B cell (primary cell): ENCODE data around the gene GRB14. TPM values are rescaled to one million over a fixed set of nuclear protein-coding genes. Genes with fewer than 3 reads are reported as not detected.

ENCODE experiments used
- ATAC-seq: fragments of 200-7000 bp; cut with Tn5 transposase; one replicate; pipeline ENCODE4 v1.10.0; 2021; ENCODE audit warnings: low read depth, mild to moderate bottlenecking, moderate number of reproducible peaks, moderate library complexity
- CTCF ChIA-PET: fragments of 350-600 bp; sonication (Branson Sonifier 250); formaldehyde crosslinking; loops from one replicate; lab custom pipeline; 2021; ENCODE audit warnings: antibody characterized with exemption, inconsistent platforms; lab: Charles Lee
- POLR2A ChIA-PET: fragments of 350-600 bp; sonication (Branson Sonifier 250); formaldehyde crosslinking; loops from one replicate; lab custom pipeline; 2021; ENCODE audit warnings: antibody characterized with exemption; lab: Charles Lee
- DNase-seq: peaks from one replicate; pipeline ENCODE4 v3.0.0; 2013
- H2AFZ ChIP-seq: 2 replicates; pipeline ENCODE4 v1.6.1; 2012; ENCODE audit warnings: mild to moderate bottlenecking, low read depth, low read length; ENCODE audit not compliant: insufficient read depth, poor library complexity, severe bottlenecking
- H3K27ac ChIP-seq, 2 donors: 1 replicate in 1 of 2; 2 replicates in 1 of 2; pipeline ENCODE4 v1.5.1; 2012 to 2013; ENCODE audit warnings: low read length in 2 of 2, mild to moderate bottlenecking in 2 of 2, moderate library complexity in 1 of 2
- H3K27me3 ChIP-seq, 4 experiments: fragments of 200-600 bp in 1 of 4; sonication (generic) in 1 of 4; replicated peaks in 1 of 4; 1 replicate in 2 of 4; 2 replicates in 2 of 4; pipeline versions ENCODE4 v1.6.1 to v1.7.0; 2013 to 2016; ENCODE audit warnings: low read length in 3 of 4, mild to moderate bottlenecking in 2 of 4, mixed read lengths in 1 of 4, moderate library complexity in 1 of 4; ENCODE audit not compliant: insufficient read depth in 4 of 4, control insufficient read depth in 3 of 4; ENCODE audit errors: control extremely low read depth in 1 of 4
- H3K36me3 ChIP-seq, 2 experiments: replicated peaks in 1 of 2; 1 replicate in 1 of 2; 2 replicates in 1 of 2; pipeline versions ENCODE4 v1.6.1 to v1.7.1; 2013; ENCODE audit warnings: low read length in 1 of 2; ENCODE audit not compliant: insufficient read depth in 2 of 2, control insufficient read depth in 1 of 2; ENCODE audit errors: control extremely low read depth in 1 of 2, extremely low read depth in 1 of 2
- H3K4me1 ChIP-seq, 2 donors: fragments of 200-600 bp in 1 of 2; sonication (generic) in 1 of 2; 1 replicate in 1 of 2; 2 replicates in 1 of 2; pipeline versions ENCODE4 v1.5.1 to v1.6.1; 2013 to 2017; ENCODE audit warnings: low read length in 2 of 2; ENCODE audit not compliant: control insufficient read depth in 2 of 2, insufficient read depth in 2 of 2
- H3K4me2 ChIP-seq: replicated peaks from 2 replicates; pipeline ENCODE3; 2012; ENCODE audit warnings: mild to moderate bottlenecking, low read depth, low read length; ENCODE audit not compliant: poor library complexity, severe bottlenecking
- H3K4me3 ChIP-seq, 5 experiments: fragments of 200-600 bp in 1 of 5; sonication (generic) in 1 of 5; 1 replicate in 3 of 5; 2 replicates in 2 of 5; pipeline versions ENCODE4 v1.5.1 to v1.7.0; 2011 to 2016; ENCODE audit warnings: low read length in 4 of 5, mild to moderate bottlenecking in 4 of 5, low read depth in 2 of 5, control low read depth in 1 of 5, moderate library complexity in 1 of 5; ENCODE audit not compliant: insufficient read depth in 1 of 5; ENCODE audit errors: control extremely low read depth in 1 of 5, extremely low read depth in 1 of 5
- H3K79me2 ChIP-seq: fragments of 200-600 bp; sonication (generic); one replicate; pipeline ENCODE4 v1.6.0; 2016; ENCODE audit warnings: low read length; ENCODE audit not compliant: control insufficient read depth, insufficient read depth
- H3K9ac ChIP-seq: fragments of 200-600 bp; sonication (generic); 2 replicates; pipeline ENCODE4 v1.6.1; 2017; ENCODE audit warnings: mild to moderate bottlenecking, low read length, moderate library complexity
- H3K9me3 ChIP-seq, 3 donors: one replicate each; pipeline versions ENCODE4 v1.6.1 to v1.7.1; 2013; ENCODE audit warnings: low read length in 2 of 3; ENCODE audit not compliant: control insufficient read depth in 2 of 3, insufficient read depth in 1 of 3; ENCODE audit errors: control extremely low read depth in 1 of 3
- H4K20me1 ChIP-seq: 2 replicates; pipeline ENCODE4 v1.6.0; 2012; ENCODE audit warnings: mild to moderate bottlenecking, low read length; ENCODE audit not compliant: insufficient read depth, control insufficient read depth, poor library complexity, severe bottlenecking
- H3K27ac Mint-ChIP-seq: one replicate; pipeline ENCODE4 v1.8.0; 2021; ENCODE audit warnings: mixed read lengths
- H3K27me3 Mint-ChIP-seq: one replicate; pipeline ENCODE4 v1.8.0; 2021; ENCODE audit warnings: mixed read lengths
- H3K4me1 Mint-ChIP-seq: one replicate; pipeline ENCODE4 v1.8.0; 2021; ENCODE audit warnings: mixed read lengths
- H3K4me3 Mint-ChIP-seq: one replicate; pipeline ENCODE4 v1.8.0; 2021; ENCODE audit warnings: mixed read lengths
- H3K9me3 Mint-ChIP-seq: one replicate; pipeline ENCODE4 v1.8.0; 2022; ENCODE audit warnings: mixed read lengths; ENCODE audit not compliant: insufficient read depth
- EZH2 ChIP-seq: IDR thresholded peaks from 2 replicates; pipeline ENCODE4 v1.6.1; 2012; ENCODE audit warnings: borderline replicate concordance, low read depth, mild to moderate bottlenecking, moderate library complexity, low read length; ENCODE audit not compliant: insufficient read depth, poor library complexity, severe bottlenecking
- WGBS: methylation state at CpG from one replicate; pipeline ENCODE4 v1.1.5; 2013; ENCODE audit warnings: missing lambda C conversion rate; ENCODE audit not compliant: insufficient coverage; 5-methylcytosine and 5-hydroxymethylcytosine counted together
- intact Hi-C: fragments of 100-400 bp; cut with micrococcal nuclease; formaldehyde crosslinking; loops from one replicate; pipeline ENCODE4 v1.10.0; 2022
- polyA plus RNA-seq: library from polyadenylated mRNA; depleted of rRNA; stranded (reverse); fragments of >200 nt; gene quantifications from 2 replicates; pipeline ENCODE4 v1.2.3, GENCODE V29; 2012
- total RNA-seq, 2 donors: library from RNA; stranded (reverse); fragments of 120-200 nt in 1 of 2; gene quantifications; 1 replicate in 1 of 2; 2 replicates in 1 of 2; pipeline versions ENCODE4 v1.2.3 to v1.2.4, GENCODE V29; 2013 to 2022
- TF ChIP-seq, protein P1 (sequence below): fragments of 200-600 bp; IDR thresholded peaks from one replicate; pipeline ENCODE4 v1.8.0; 2022; ENCODE audit warnings: antibody characterized with exemption, mild to moderate bottlenecking

GRB14 gene
- total and polyA plus RNA-seq, 2 donors (not counting 1 experiment from before 2014, with no cell fraction given) = not detected

DNA sequence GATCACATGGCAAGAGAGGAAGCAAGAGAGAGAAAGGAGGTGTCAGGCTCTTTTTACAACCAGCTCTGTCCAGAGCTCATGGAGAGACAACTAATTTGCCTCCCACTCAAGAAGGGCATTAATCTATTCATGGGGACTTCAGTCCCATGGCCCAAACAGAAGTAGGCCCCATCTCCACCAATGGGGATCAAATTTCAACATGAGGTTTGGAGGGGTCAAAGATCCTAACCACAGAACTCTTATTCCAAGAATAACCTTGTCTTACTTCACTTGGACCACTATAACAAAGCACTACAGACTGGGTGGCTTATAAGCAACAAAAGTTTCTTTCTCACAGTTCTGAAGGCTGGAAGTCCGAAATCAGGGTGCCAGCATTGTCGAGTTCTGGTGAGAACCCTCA is 31.8 kb downstream of the GRB14 start:
- Mint-ChIP-seq H3K27me3 (no peaks in the 10 kb centered on the region), H3K4me3 (no peak overlapping the region), H3K27ac (no peak overlapping the region), H3K4me1 (no peaks in the 10 kb centered on the region), H3K9me3 (no peaks in the 10 kb centered on the region)
- DNase-seq (no peak), ATAC-seq (no peak)
- Histone ChIP-seq H3K27ac (no peak overlapping the region), H3K4me1 (no peaks in the 10 kb centered on the region), H3K27me3 (no peaks in the 10 kb centered on the region), H3K79me2 (no peaks in the 10 kb centered on the region), H4K20me1 (no peaks in the 10 kb centered on the region), H3K9ac (no peak overlapping the region), H3K4me3 (no peak overlapping the region), H2AFZ (no peak overlapping the region), H3K9me3 (peaks cover 0 to 8% (median 8%) of the 10 kb centered on the region in 3 donors), H3K36me3 (no peaks in the 10 kb centered on the region), H3K4me2 (no peak overlapping the region)
- CTCF ChIA-PET = no interaction called here
- 82% methylated on average over 2 of the region's 2 CpGs for WGBS
- intact Hi-C loops = no loop called here
- POLR2A ChIA-PET = no interaction called here
- no peak for TF ChIP-seq EZH2
- TF ChIP-seq, protein P1, sequence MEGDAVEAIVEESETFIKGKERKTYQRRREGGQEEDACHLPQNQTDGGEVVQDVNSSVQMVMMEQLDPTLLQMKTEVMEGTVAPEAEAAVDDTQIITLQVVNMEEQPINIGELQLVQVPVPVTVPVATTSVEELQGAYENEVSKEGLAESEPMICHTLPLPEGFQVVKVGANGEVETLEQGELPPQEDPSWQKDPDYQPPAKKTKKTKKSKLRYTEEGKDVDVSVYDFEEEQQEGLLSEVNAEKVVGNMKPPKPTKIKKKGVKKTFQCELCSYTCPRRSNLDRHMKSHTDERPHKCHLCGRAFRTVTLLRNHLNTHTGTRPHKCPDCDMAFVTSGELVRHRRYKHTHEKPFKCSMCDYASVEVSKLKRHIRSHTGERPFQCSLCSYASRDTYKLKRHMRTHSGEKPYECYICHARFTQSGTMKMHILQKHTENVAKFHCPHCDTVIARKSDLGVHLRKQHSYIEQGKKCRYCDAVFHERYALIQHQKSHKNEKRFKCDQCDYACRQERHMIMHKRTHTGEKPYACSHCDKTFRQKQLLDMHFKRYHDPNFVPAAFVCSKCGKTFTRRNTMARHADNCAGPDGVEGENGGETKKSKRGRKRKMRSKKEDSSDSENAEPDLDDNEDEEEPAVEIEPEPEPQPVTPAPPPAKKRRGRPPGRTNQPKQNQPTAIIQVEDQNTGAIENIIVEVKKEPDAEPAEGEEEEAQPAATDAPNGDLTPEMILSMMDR = no peak

DNA sequence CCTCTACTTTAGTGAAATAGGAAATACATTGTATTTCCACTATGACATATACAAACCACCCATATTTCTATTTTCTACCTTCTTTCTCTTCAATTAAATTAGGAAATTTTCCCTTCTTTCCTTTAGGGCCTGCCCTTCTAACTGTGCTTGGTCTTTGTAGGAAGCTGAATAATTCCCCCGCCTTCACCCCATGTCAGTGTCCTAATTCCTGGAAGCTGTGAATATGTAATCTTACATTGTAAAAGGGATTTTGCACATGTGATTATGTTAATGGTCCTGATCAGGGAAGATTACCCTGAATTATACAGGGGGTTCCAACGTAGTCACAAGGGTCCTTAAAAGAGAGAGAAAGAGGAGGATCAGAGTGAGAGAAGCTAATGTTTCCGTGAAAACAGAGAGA is 40.2 kb downstream of the GRB14 start:
- H3K4me1 ChIP-seq = no peaks in the 10 kb centered on the region
- ATAC-seq = no peak
- H3K79me2 ChIP-seq = no peaks in the 10 kb centered on the region
- no peak overlapping the region for H3K27ac Mint-ChIP-seq
- WGBS = 90% methylated on average over 2 of the region's 3 CpGs
- ChIA-PET POLR2A (no interaction called here), CTCF (no interaction called here)
- no peak for DNase-seq
- intact Hi-C loops = no loop called here
- no peak overlapping the region for H3K9ac ChIP-seq
- no peak overlapping the region for H3K27ac ChIP-seq
- H3K4me3 ChIP-seq = no peak overlapping the region
- no peaks in the 10 kb centered on the region for H3K36me3 ChIP-seq
- TF ChIP-seq, protein P1 = no peak
- TF ChIP-seq EZH2 = no peak
- H3K4me1 Mint-ChIP-seq = no peaks in the 10 kb centered on the region
- H3K27me3 ChIP-seq = no peaks in the 10 kb centered on the region
- H3K4me2 ChIP-seq = no peak overlapping the region
- H3K9me3 Mint-ChIP-seq = no peaks in the 10 kb centered on the region
- no peaks in the 10 kb centered on the region for H3K9me3 ChIP-seq
- H3K4me3 Mint-ChIP-seq = no peak overlapping the region
- H4K20me1 ChIP-seq = no peaks in the 10 kb centered on the region
- H3K27me3 Mint-ChIP-seq = no peaks in the 10 kb centered on the region
- no peak overlapping the region for H2AFZ ChIP-seq
